DOHH2 (cell line): ENCODE measurements around the gene PPP1R18.

Experiments used
- H3F3A ChIP-seq: fragments of 200-600 bp; sonication (generic), shearing (Covaris generic); 2 replicates; pipeline ENCODE4 v1.6.0; 2016; ENCODE audit warnings: antibody characterized with exemption, mild to moderate bottlenecking; ENCODE audit not compliant: control insufficient read depth, insufficient read depth
- H3K27ac ChIP-seq: fragments of 200-600 bp; sonication (generic); 2 replicates; pipeline ENCODE4 v1.5.1; 2014; ENCODE audit warnings: low read depth, mild to moderate bottlenecking, low read length, moderate library complexity
- H3K27me3 ChIP-seq: fragments of 200-600 bp; sonication (generic); 2 replicates; pipeline ENCODE4 v1.6.1; 2014; ENCODE audit warnings: mild to moderate bottlenecking, low read length, mixed read lengths; ENCODE audit not compliant: control insufficient read depth
- H3K36me3 ChIP-seq: fragments of 200-600 bp; sonication (generic); 2 replicates; pipeline ENCODE4 v1.6.1; 2014; ENCODE audit warnings: mild to moderate bottlenecking, low read length, moderate library complexity, mixed read lengths; ENCODE audit not compliant: control insufficient read depth
- H3K4me1 ChIP-seq: fragments of 200-600 bp; sonication (generic); 2 replicates; pipeline ENCODE4 v1.6.1; 2014; ENCODE audit warnings: mild to moderate bottlenecking, low read length, mixed read lengths; ENCODE audit not compliant: control insufficient read depth
- H3K4me2 ChIP-seq: fragments of 200-600 bp; sonication (generic); 2 replicates; pipeline ENCODE4 v1.6.0; 2014; ENCODE audit warnings: mild to moderate bottlenecking, low read length, moderate library complexity
- H3K4me3 ChIP-seq: fragments of 200-600 bp; sonication (generic); 2 replicates; pipeline ENCODE4 v1.5.1; 2014; ENCODE audit warnings: mild to moderate bottlenecking, low read length, mixed read lengths
- H3K79me2 ChIP-seq: fragments of 200-600 bp; sonication (generic); 2 replicates; pipeline ENCODE4 v1.6.1; 2014; ENCODE audit warnings: mild to moderate bottlenecking, low read length, mixed read lengths; ENCODE audit not compliant: control insufficient read depth
- H3K9me2 ChIP-seq: fragments of 200-600 bp; sonication (generic); replicated peaks from 2 replicates; pipeline ENCODE4 v1.6.1; 2014; ENCODE audit warnings: mild to moderate bottlenecking, low read length, mixed read lengths; ENCODE audit not compliant: control insufficient read depth
- H3K9me3 ChIP-seq: fragments of 200-600 bp; sonication (generic); 2 replicates; pipeline ENCODE4 v1.6.1; 2014; ENCODE audit warnings: antibody characterized with exemption, low read length, mixed read lengths; ENCODE audit not compliant: control insufficient read depth, insufficient read depth
- H4K20me1 ChIP-seq: fragments of 200-600 bp; sonication (generic); 2 replicates; pipeline ENCODE4 v1.6.0; 2014; ENCODE audit warnings: low read depth, mild to moderate bottlenecking, antibody characterized with exemption, low read length, moderate library complexity; ENCODE audit not compliant: control insufficient read depth, insufficient read depth
- EZH2phosphoT487 ChIP-seq: fragments of 200-600 bp; sonication (generic); IDR thresholded peaks from 2 replicates; pipeline ENCODE4 v1.6.1; 2017; ENCODE audit warnings: borderline replicate concordance, mild to moderate bottlenecking, antibody characterized with exemption, low read length, moderate library complexity, mixed read lengths
- TF ChIP-seq, protein P1 (sequence below): fragments of 200-600 bp; sonication (generic); IDR thresholded peaks from one replicate; pipeline ENCODE4 v1.5.1; 2014; ENCODE audit warnings: antibody characterized with exemption, mild to moderate bottlenecking, low read depth, low read length; ENCODE audit not compliant: poor library complexity, severe bottlenecking

PPP1R18 gene

DNA sequence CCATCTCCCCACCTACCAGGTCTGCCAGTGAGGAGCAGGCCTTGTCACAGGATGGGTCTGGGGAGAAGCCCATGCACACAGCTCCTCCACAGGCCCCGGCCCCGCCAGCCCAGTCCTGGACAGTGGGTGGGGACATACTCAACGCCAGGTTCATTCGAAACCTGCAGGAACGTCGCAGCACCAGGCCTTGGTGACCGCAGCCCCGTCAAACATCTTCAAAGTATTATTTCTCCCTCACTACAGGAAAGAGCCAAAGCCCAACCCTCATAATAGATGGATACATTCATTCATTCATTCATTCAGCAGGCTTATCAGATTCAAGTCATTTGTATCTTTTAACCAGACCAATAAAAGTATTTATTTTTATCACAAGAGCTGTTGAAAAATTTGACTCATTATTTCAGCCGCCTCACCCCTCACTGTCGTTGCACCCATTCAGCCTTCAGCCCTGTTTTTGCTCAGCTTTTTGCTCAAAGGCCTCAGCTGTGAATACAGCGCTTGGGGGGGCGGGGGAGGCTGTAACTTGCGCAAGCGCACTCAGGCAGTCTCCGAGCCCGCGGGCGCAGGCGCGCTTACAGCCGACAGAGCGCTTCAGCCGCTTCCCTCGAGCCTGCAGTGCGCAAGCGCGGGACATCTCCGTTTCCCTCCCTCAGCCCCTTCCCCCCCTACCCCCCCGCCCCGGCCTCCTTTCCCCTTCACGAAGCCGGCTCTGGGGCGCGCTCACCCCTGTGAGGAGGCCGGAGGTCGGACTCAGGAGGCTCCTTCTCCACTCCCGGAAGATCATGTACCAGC is 39.8 kb downstream of the PPP1R18 start, which contains the start of gene C6orf136:
TSS of gene C6orf136 (plus strand) at position 684 of the 792 bp plus-strand sequence. CDS start at position 783, 99 bp downstream.
- TF ChIP-seq, protein P1, sequence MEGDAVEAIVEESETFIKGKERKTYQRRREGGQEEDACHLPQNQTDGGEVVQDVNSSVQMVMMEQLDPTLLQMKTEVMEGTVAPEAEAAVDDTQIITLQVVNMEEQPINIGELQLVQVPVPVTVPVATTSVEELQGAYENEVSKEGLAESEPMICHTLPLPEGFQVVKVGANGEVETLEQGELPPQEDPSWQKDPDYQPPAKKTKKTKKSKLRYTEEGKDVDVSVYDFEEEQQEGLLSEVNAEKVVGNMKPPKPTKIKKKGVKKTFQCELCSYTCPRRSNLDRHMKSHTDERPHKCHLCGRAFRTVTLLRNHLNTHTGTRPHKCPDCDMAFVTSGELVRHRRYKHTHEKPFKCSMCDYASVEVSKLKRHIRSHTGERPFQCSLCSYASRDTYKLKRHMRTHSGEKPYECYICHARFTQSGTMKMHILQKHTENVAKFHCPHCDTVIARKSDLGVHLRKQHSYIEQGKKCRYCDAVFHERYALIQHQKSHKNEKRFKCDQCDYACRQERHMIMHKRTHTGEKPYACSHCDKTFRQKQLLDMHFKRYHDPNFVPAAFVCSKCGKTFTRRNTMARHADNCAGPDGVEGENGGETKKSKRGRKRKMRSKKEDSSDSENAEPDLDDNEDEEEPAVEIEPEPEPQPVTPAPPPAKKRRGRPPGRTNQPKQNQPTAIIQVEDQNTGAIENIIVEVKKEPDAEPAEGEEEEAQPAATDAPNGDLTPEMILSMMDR = no peak
- no peak for TF ChIP-seq EZH2phosphoT487
- H3K4me1 ChIP-seq = peaks cover 15% of the 10 kb centered on the region
- H3F3A ChIP-seq = no peaks in the 10 kb centered on the region
- no peaks in the 10 kb centered on the region for H3K27me3 ChIP-seq
- no peaks in the 10 kb centered on the region for H3K9me2 ChIP-seq
- H4K20me1 ChIP-seq = no peaks in the 10 kb centered on the region
- H3K4me3 ChIP-seq = peak within 1 kb of the TSS; percentile 91
- H3K4me2 ChIP-seq = peak within 1 kb of the TSS; percentile 70
- no peaks in the 10 kb centered on the region for H3K9me3 ChIP-seq
- H3K79me2 ChIP-seq = peaks cover 37% of the 10 kb centered on the region
- peak within 1 kb of the TSS; percentile 74 for H3K27ac ChIP-seq
- H3K36me3 ChIP-seq = peaks cover 30% of the 10 kb centered on the region

GRCh38 chr6:30645989-30646388 is 40.5 kb downstream of the PPP1R18 start:
- H3K4me3 ChIP-seq = peak overlapping the region; percentile 63
- no peak for TF ChIP-seq EZH2phosphoT487
- TF ChIP-seq, protein P1 = no peak

GRCh38 chr6:30644769-30645168 is 41.7 kb downstream of the PPP1R18 start:
- Histone ChIP-seq H3K9me2 (no peaks in the 10 kb centered on the region), H3K36me3 (peaks cover 30% of the 10 kb centered on the region), H3K27me3 (no peaks in the 10 kb centered on the region), H3K4me2 (no peak overlapping the region), H3K4me3 (no peak overlapping the region), H3K27ac (no peak overlapping the region), H3K79me2 (peaks cover 36% of the 10 kb centered on the region), H3K9me3 (no peaks in the 10 kb centered on the region), H3K4me1 (peaks cover 15% of the 10 kb centered on the region), H4K20me1 (no peaks in the 10 kb centered on the region), H3F3A (no peaks in the 10 kb centered on the region)
- TF ChIP-seq EZH2phosphoT487 = no peak
- TF ChIP-seq, protein P1 = no peak

More at GRCh38 chr6:30645989-30646388, 40.5 kb downstream of the PPP1R18 start:
- Histone ChIP-seq H3K4me2 (peak overlapping the region; percentile 70), H3K4me1 (peaks cover 15% of the 10 kb centered on the region), H3K36me3 (peaks cover 28% of the 10 kb centered on the region), H3K27ac (no peak overlapping the region), H3K79me2 (peaks cover 37% of the 10 kb centered on the region), H3F3A (no peaks in the 10 kb centered on the region), H3K9me3 (no peaks in the 10 kb centered on the region), H3K27me3 (no peaks in the 10 kb centered on the region), H3K9me2 (no peaks in the 10 kb centered on the region), H4K20me1 (no peaks in the 10 kb centered on the region)
